Measurements from ENCODE around the gene ERCC2. TPM values are rescaled to one million over a fixed set of nuclear protein-coding genes. Genes with fewer than 3 reads are reported as not detected.

The ERCC2 gene
- total and polyA plus RNA-seq, 2 of the 8 experiments (the other 6 are each of a cell fraction or from before 2014, with no cell fraction given): 107 to 117 TPM

GRCh38 chr19:45348367-45349125 lies 21.8 kb downstream of the ERCC2 start:
- Histone ChIP-seq H4K91ac (replicated peaks; ENCODE audit: insufficient read length, low read length) (no peak overlapping the region), H3K4me3 (ENCODE audit: extremely low read depth in 1 of 4, insufficient read depth in 2 of 4, low read depth in 3 of 4, low read length in 4 of 4) (no peak overlapping the region), H3K4ac (replicated peaks; ENCODE audit: insufficient read length, low read depth, low read length) (no peak overlapping the region), H2BK15ac (ENCODE audit: low read length) (no peak overlapping the region), H2BK120ac (replicated peaks; ENCODE audit: low read depth, low read length) (no peak overlapping the region), H3K27me3 (replicated peaks in 1 of 4; ENCODE audit: control insufficient read depth in 3 of 4, extremely low read depth in 1 of 4, insufficient read depth in 3 of 4, low read length in 3 of 4) (no peaks in the 10 kb centered on the region), H2BK12ac (ENCODE audit: low read depth, low read length) (no peak overlapping the region), H3K79me2 (ENCODE audit: control insufficient read depth in 1 of 2, insufficient read depth in 2 of 2, low read length in 2 of 2) (no peaks in the 10 kb centered on the region), H2BK5ac (ENCODE audit: low read depth, low read length) (0 out of 2 replicates have a peak overlapping the region, but pooled peaks have one; percentile 35), H4K20me1 (replicated peaks in 1 of 2; ENCODE audit: control insufficient read depth in 1 of 2, insufficient read depth in 2 of 2, low read length in 2 of 2) (peaks cover 1 to 28% of the 10 kb centered on the region in 2 experiments), H3K79me1 (ENCODE audit: low read depth, low read length) (no peaks in the 10 kb centered on the region), H3K18ac (ENCODE audit: extremely low read depth, low read length) (no peak overlapping the region), H3K4me1 (replicated peaks in 1 of 4; ENCODE audit: control insufficient read depth in 3 of 4, insufficient read depth in 4 of 4, low read length in 3 of 4) (peaks cover 0 to 9% (median 5%) of the 10 kb centered on the region in 4 experiments; a peak in 2 of 7 replicates), H3K23me2 (ENCODE audit: low read depth, low read length) (no peaks in the 10 kb centered on the region; the same call in 1 of the 2 replicates), H3K27ac (ENCODE audit: low read depth, low read length) (no peak overlapping the region), H2AFZ (ENCODE audit: low read length) (no peak overlapping the region), H2BK20ac (ENCODE audit: low read length) (no peak overlapping the region), H4K5ac (ENCODE audit: insufficient read length, low read depth, low read length) (no peak overlapping the region), H3K36me3 (ENCODE audit: control insufficient read depth in 2 of 4, insufficient read depth in 4 of 4, low read length in 3 of 4) (peaks cover 14 to 36% (median 26%) of the 10 kb centered on the region in 4 experiments; a peak in 6 of 8 replicates), H3K56ac (replicated peaks; ENCODE audit: insufficient read length, low read depth, low read length) (peak overlapping the region; percentile 44), H3K9ac (replicated peaks in 1 of 4; ENCODE audit: extremely low read depth in 1 of 4, low read depth in 3 of 4, low read length in 3 of 4) (no peak overlapping the region), H3K4me2 (ENCODE audit: insufficient read depth in 1 of 2, low read depth in 2 of 2, low read length in 2 of 2) (no peak overlapping the region; a peak in 1 of 4 replicates), H2AK5ac (ENCODE audit: low read depth, low read length) (no peak overlapping the region), H3K14ac (ENCODE audit: insufficient read length) (no peak overlapping the region), H3K23ac (ENCODE audit: insufficient read length) (no peak overlapping the region), H4K8ac (ENCODE audit: extremely low read depth, insufficient read depth, low read length) (no peak overlapping the region), H3K9me3 (ENCODE audit: insufficient read depth in 2 of 2, low read depth in 1 of 2, low read length in 1 of 2) (no peaks in the 10 kb centered on the region)
- POLR2A ChIA-PET (ENCODE audit: partially characterized antibody): interaction anchor here (0.6 to 5.9 kb wide), 11 partner anchors 8 to 308 kb away, joined by 3 to 36 read pairs (median 3); partner anchors contain the start of gene ERCC2
- CTCF ChIA-PET (ENCODE audit: partially characterized antibody): interaction anchor here (0.7 to 1.6 kb wide), 3 partner anchors 10 to 148 kb away, joined by 4 to 5 read pairs (median 4); no protein-coding TSS in a partner anchor
- FAIRE-seq: no peak
- 82% methylated on average over 15 of the region's 23 CpGs; no CpG with 5 or more reads in 1 of the 2 experiments for WGBS, 2 experiments (ENCODE audit: extremely low coverage in 1 of 2, insufficient coverage in 1 of 2, insufficient read length in 1 of 2, insufficient replicate concordance in 2 of 2, low coverage in 1 of 2, low lambda C conversion rate in 2 of 2, missing lambda C conversion rate in 1 of 2)
- TF ChIP-seq SP1 (IDR thresholded peaks at IDR 0.05; ENCODE audit: low read depth, low read length) (no peak), CEBPB (IDR thresholded peaks at IDR 0.05; ENCODE audit: low read depth, low read length) (peak; percentile 38; the same call in 1 of the 2 replicates), SUZ12 (IDR thresholded peaks at IDR 0.05; ENCODE audit: low read length) (no peak), KDM4A (IDR thresholded peaks at IDR 0.05; ENCODE audit: low read depth, low read length, severe bottlenecking) (no peak), EZH2 (IDR thresholded peaks at IDR 0.05; ENCODE audit: low read depth, low read length, severe bottlenecking) (no peak), HDAC6 (IDR thresholded peaks at IDR 0.05; ENCODE audit: low read depth, low read length) (no peak), USF2 (IDR thresholded peaks at IDR 0.05; ENCODE audit: low read length) (no peak), POLR2AphosphoS5 (IDR thresholded peaks at IDR 0.05; ENCODE audit: low read depth, low read length) (no peak; the same call in none of the 2 replicates), HDAC2 (IDR thresholded peaks at IDR 0.05; ENCODE audit: borderline replicate concordance in 1 of 2, low read depth in 2 of 2, low read length in 2 of 2) (no peak)
- no peak for DNase-seq (ENCODE audit: low read depth in 1 of 2, low spot score in 2 of 2)
